Measurements from ENCODE around the gene APOBEC4. TPM values are rescaled to one million over a fixed set of nuclear protein-coding genes. Genes with fewer than 3 reads are reported as not detected.
A peak's percentile ranks its signal among the peaks of the same experiment; 100 is the strongest.

APOBEC4 gene
- total and polyA plus RNA-seq, 3 donors from 2014 or later, result 4.9 to 23.7 (median 5.0) TPM

DNA sequence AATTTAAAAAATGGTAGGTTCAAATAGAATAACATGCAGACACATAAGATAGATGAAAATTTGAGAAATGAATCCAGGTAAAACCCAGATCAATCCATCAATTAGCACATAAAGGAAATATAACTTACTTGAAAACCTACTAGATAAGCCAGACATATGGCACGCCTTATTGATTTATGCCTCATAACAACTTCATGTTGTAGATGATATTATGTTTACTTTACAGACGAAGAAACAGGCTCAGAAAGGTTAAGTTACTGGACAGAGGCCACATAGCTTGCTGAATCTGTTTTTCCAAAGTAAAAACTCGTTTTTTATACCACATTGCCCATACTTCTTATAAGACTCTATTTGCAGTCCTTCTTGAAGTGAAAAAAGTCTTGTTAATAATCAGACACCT, 40.7 kb downstream of the APOBEC4 start:
- no peak for DNase-seq
- WGBS, 2 donors, result 81 to 85% methylated on average over 3 of the region's 3 CpGs
- H3K36me3 ChIP-seq (ENCODE audit: low read depth, missing control alignments), result no peaks in the 10 kb centered on the region

DNA sequence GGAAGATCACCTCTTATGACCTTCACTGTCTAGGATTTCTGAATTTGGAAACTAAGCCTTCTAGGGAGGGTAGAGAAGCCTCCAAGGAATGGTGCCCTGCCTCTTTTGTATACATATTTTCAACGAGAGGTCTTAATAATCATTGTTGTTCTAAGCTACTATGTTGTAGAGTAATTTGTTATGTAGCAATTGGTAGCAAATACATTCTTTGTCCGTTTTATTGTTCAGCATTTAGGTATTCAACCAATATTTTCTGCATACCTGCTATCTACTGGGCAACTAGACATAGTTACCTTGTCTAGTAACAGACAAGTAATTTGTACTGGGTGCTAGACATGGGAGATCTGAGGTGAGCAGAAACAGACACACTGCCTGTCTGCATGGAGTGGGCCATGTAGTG, 42.1 kb downstream of the APOBEC4 start:
- H3K4me3 ChIP-seq, result no peak overlapping the region
- no peaks in the 10 kb centered on the region for H3K27me3 ChIP-seq
- no peak overlapping the region for H3K27ac ChIP-seq
- no peaks in the 10 kb centered on the region for H3K9me3 ChIP-seq
- TF ChIP-seq POLR2A (IDR thresholded peaks at IDR 0.05) (no peak), CTCF (IDR thresholded peaks at IDR 0.05) (no peak)
- intact Hi-C loops (cut with DNase I; ENCODE audit: low total_unique reads), result no loop called here
- no peaks in the 10 kb centered on the region for H3K36me3 ChIP-seq (ENCODE audit: low read depth, missing control alignments)
- WGBS, 2 donors, result 32 to 75% methylated on average over 2 of the region's 2 CpGs
- H3K4me1 ChIP-seq, result peaks cover 5% of the 10 kb centered on the region
- DNase-seq, result no peak

More for the DNA sequence above, 40.7 kb downstream of the APOBEC4 start:
- no peak for TF ChIP-seq CTCF (IDR thresholded peaks at IDR 0.05)
- no peak for TF ChIP-seq POLR2A (IDR thresholded peaks at IDR 0.05)
- Histone ChIP-seq H3K27ac (no peak overlapping the region), H3K9me3 (no peaks in the 10 kb centered on the region), H3K27me3 (no peaks in the 10 kb centered on the region), H3K4me1 (peaks cover 5% of the 10 kb centered on the region), H3K4me3 (no peak overlapping the region)
- intact Hi-C loops (cut with DNase I; ENCODE audit: low total_unique reads), result no loop called here

GRCh38 chr1:183609759-183610452, 43.2 kb downstream of the APOBEC4 start:
- TF ChIP-seq POLR2A (IDR thresholded peaks at IDR 0.05) (no peak), CTCF (IDR thresholded peaks at IDR 0.05) (no peak)
- Histone ChIP-seq H3K4me3 (no peak overlapping the region), H3K9me3 (no peaks in the 10 kb centered on the region), H3K36me3 (ENCODE audit: low read depth, missing control alignments) (no peaks in the 10 kb centered on the region), H3K27me3 (no peaks in the 10 kb centered on the region), H3K4me1 (peaks cover 5% of the 10 kb centered on the region), H3K27ac (peak overlapping the region; percentile 59 to 73)
- intact Hi-C loops (cut with DNase I; ENCODE audit: low total_unique reads), result no loop called here
- no peak for DNase-seq
- 35 to 50% methylated on average over 3 of the region's 3 CpGs for WGBS, 2 donors

GRCh38 chr1:183609313-183609712, 43.8 kb downstream of the APOBEC4 start:
- no peak for TF ChIP-seq POLR2A (IDR thresholded peaks at IDR 0.05)
- peak; percentile 44 to 57 (median 45) for TF ChIP-seq CTCF (IDR thresholded peaks at IDR 0.05)
- Histone ChIP-seq H3K27me3 (no peaks in the 10 kb centered on the region), H3K4me1 (peaks cover 5% of the 10 kb centered on the region), H3K9me3 (no peaks in the 10 kb centered on the region), H3K36me3 (ENCODE audit: low read depth, missing control alignments) (no peaks in the 10 kb centered on the region), H3K4me3 (no peak overlapping the region), H3K27ac (peak overlapping the region; percentile 59 to 73)
- intact Hi-C loops (cut with DNase I; ENCODE audit: low total_unique reads), result no loop called here
- peak; percentile 73 for DNase-seq
- 44 to 47% methylated on average over 5 of the region's 5 CpGs for WGBS, 2 donors
